ENCODE data around the gene FDXACB1.

The FDXACB1 gene

DNA sequence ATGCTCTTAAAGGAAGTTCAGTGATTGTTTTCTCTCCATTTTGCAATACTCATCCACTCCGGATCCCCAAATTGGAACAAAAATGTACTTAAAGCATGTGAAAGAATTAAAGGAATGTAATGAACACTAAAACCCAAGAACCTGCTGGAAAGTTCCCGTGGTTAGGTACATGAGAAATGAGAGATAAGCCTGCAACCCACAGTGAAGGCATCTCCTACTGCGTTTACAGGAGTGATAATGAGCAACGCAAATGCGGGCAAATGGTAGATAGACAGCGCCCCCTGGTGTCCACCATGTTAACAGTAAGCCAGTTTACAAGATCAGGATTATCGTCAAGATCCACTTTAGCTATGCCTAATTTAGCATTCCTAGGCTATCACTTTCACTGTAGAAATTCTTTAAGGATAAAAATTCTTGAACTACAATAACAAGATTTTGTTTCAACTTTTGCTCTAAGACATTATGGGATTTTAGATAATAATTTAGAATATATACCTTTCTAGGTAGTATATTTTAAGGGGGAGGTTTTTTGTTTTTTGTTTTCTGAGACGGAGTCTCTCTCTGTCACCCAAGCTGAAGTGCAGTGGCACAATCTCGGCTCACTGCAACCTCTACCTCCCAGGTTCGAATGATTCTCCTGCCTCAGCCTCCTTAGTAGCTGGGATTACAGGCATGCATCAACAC, 37.5 kb downstream of the FDXACB1 start:
- TF ChIP-seq GATA2 (IDR thresholded peaks at IDR 0.05; ENCODE audit: low read depth, low read length) (peak; percentile 31; the same call in 1 of the 2 replicates), GATA3 (IDR thresholded peaks at IDR 0.05; ENCODE audit: low read depth, low read length) (0 out of 2 replicates have a peak, but pooled peaks have one; percentile 7)

- TF ChIP-seq GATA2 (IDR thresholded peaks at IDR 0.05; ENCODE audit: low read depth, low read length) (no peak), GATA3 (IDR thresholded peaks at IDR 0.05; ENCODE audit: low read depth, low read length) (no peak)
Measured at GRCh38 chr11:111840143-111840542, 38.8 kb downstream of the FDXACB1 start.

GRCh38 chr11:111838054-111838453, 40.9 kb downstream of the FDXACB1 start:
- no peak for TF ChIP-seq GATA3 (IDR thresholded peaks at IDR 0.05; ENCODE audit: low read depth, low read length)
- no peak for TF ChIP-seq GATA2 (IDR thresholded peaks at IDR 0.05; ENCODE audit: low read depth, low read length)

- TF ChIP-seq GATA2 (IDR thresholded peaks at IDR 0.05; ENCODE audit: low read depth, low read length) (no peak), GATA3 (IDR thresholded peaks at IDR 0.05; ENCODE audit: low read depth, low read length) (no peak)
Measured at GRCh38 chr11:111837366-111837891, 41.5 kb downstream of the FDXACB1 start.

DNA sequence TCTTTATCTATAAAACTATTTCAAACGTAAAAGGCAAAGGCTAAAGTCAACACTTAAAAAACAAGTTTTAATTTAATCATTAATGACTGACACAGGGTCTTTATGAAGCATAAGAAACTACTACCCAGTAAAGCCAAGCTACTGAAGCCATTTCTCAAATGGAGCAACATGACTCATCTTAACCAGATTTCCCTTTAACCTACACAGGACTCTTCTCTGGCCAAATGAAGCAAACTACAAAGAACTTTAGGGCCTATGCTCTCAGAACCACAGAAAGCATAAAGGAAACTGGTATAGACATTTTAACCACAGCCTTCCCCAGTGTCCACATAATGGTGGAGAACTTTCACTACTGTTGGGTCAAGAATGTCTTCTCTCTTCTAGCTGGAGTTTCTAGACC, 42.2 kb downstream of the FDXACB1 start:
- TF ChIP-seq GATA2 (IDR thresholded peaks at IDR 0.05; ENCODE audit: low read depth, low read length), result no peak
- TF ChIP-seq GATA3 (IDR thresholded peaks at IDR 0.05; ENCODE audit: low read depth, low read length), result no peak

DNA sequence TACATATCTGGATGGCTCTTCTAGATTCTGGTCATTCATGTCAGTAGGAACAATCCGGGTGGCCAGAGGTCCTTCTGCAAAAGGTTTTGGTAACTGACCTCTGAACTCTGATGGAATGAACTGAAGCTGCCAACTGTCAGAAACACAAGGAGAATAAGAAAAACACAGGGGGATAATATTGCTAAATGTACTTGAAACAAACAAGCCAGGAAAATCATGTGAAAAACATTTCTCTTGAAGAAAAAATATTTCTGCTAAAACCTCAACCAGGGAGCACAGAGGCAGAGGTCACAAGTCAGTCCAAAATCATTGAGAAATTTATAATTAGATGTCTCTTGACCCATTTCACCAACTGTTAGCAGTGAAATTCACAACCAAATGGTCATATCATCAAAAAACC, 42.8 kb downstream of the FDXACB1 start:
- TF ChIP-seq GATA2 (IDR thresholded peaks at IDR 0.05; ENCODE audit: low read depth, low read length) (no peak), GATA3 (IDR thresholded peaks at IDR 0.05; ENCODE audit: low read depth, low read length) (no peak)

GRCh38 chr11:111835665-111836064, 43.3 kb downstream of the FDXACB1 start:
- TF ChIP-seq GATA2 (IDR thresholded peaks at IDR 0.05; ENCODE audit: low read depth, low read length) (no peak), GATA3 (IDR thresholded peaks at IDR 0.05; ENCODE audit: low read depth, low read length) (no peak)

DNA sequence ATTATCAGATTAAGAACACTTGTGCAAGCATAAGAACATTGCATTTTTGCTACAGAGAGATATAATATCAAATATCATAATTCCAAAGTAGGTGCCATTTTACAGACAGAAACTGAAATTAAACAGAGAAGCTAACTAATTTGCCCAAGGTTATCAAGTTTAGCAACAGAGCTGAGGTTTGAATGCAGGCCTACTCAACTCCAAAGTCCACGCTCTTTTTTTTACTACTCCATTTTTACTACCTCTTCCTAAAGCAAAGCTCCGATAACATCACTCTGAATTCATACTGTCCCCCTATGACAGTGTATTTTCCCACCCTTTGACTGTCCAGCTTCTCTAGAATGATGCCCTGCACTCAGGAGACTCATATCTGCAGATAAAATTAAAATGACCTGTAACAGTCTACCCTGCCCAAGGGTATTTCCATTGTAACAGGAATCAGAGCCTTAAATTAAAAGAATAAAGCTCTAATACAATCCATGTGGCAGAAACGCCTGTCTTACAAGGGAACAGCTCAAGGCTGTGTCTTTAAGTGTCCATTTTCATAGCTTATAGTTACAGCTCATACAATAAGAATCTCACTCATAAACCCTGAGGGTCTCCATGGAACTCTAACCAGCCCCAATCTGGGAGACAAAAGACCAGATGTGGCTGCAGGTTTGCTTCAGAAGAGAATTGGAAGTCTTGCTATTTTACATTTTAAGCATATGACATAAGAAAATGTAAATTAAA, 44.4 kb downstream of the FDXACB1 start:
- no peak for TF ChIP-seq GATA2 (IDR thresholded peaks at IDR 0.05; ENCODE audit: low read depth, low read length)
- 0 out of 2 replicates have a peak, but pooled peaks have one; percentile 14 for TF ChIP-seq GATA3 (IDR thresholded peaks at IDR 0.05; ENCODE audit: low read depth, low read length)

DNA sequence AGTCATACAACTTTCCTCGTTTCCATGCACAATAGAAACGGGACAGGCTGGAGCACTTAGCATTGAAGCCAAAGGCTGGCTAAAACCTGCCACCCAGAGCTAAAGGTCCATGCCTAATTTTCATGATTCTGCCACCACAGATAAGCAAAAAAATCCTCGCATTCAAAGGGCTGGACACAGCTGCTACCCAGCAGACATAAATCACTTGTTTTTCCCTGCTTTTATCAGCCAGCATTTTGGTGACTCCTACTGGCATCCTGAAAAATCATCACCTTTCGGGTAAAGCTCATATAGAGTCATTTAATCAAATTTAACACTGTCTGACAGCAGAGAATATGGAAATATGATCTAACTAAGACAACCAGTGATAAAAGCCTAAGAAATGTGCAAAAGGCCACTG, 45.4 kb downstream of the FDXACB1 start:
- TF ChIP-seq GATA3 (IDR thresholded peaks at IDR 0.05; ENCODE audit: low read depth, low read length), result no peak
- TF ChIP-seq GATA2 (IDR thresholded peaks at IDR 0.05; ENCODE audit: low read depth, low read length), result no peak

GRCh38 chr11:111829185-111829968, 49.6 kb downstream of the FDXACB1 start:
- TF ChIP-seq GATA2 (IDR thresholded peaks at IDR 0.05; ENCODE audit: low read depth, low read length), result no peak
- no peak for TF ChIP-seq GATA3 (IDR thresholded peaks at IDR 0.05; ENCODE audit: low read depth, low read length)

GRCh38 chr11:111826322-111826950, 52.5 kb downstream of the FDXACB1 start:
- TF ChIP-seq GATA3 (IDR thresholded peaks at IDR 0.05; ENCODE audit: low read depth, low read length), result no peak
- TF ChIP-seq GATA2 (IDR thresholded peaks at IDR 0.05; ENCODE audit: low read depth, low read length), result no peak
